ENCODE data around the gene SLC6A19.
"Not testable (repeated sequence)": the region's sequence is repeated elsewhere in the genome, so short reads cannot be mapped to it uniquely, and the experiment has no call there.

The SLC6A19 gene

GRCh38 chr5:1220351-1220750 lies 19.0 kb downstream of the SLC6A19 start:
- no peak for DNase-seq (ENCODE audit: low read depth in 1 of 2, low spot score in 1 of 2)

GRCh38 chr5:1220831-1221230 lies 19.4 kb downstream of the SLC6A19 start:
- DNase-seq (ENCODE audit: low read depth in 1 of 2, low spot score in 1 of 2) = no peak

GRCh38 chr5:1221721-1222120 lies 20.3 kb downstream of the SLC6A19 start:
- DNase-seq (ENCODE audit: low read depth in 1 of 2, low spot score in 1 of 2) = no peak

- DNase-seq (ENCODE audit: low read depth in 1 of 2, low spot score in 1 of 2) = no peak
Observed at GRCh38 chr5:1222147-1222546, 20.8 kb downstream of the SLC6A19 start.

- DNase-seq (ENCODE audit: low read depth in 1 of 2, low spot score in 1 of 2) = no peak
Observed at GRCh38 chr5:1222621-1223277, 21.4 kb downstream of the SLC6A19 start.

GRCh38 chr5:1223278-1223670 lies 21.9 kb downstream of the SLC6A19 start:
- no peak for DNase-seq (ENCODE audit: low read depth in 1 of 2, low spot score in 1 of 2)

- no peak for DNase-seq (ENCODE audit: low read depth in 1 of 2, low spot score in 1 of 2)
Observed at GRCh38 chr5:1224631-1225030, 23.2 kb downstream of the SLC6A19 start.

- no peak for DNase-seq (ENCODE audit: low read depth in 1 of 2, low spot score in 1 of 2)
Observed at GRCh38 chr5:1225081-1225480, 23.7 kb downstream of the SLC6A19 start, which contains the start of gene SLC6A18. TSS of gene SLC6A18 (plus strand) at chr5:1225381. CDS start at chr5:1225478, 97 bp downstream.

- DNase-seq (ENCODE audit: low read depth in 1 of 2, low spot score in 1 of 2) = no peak
Observed at GRCh38 chr5:1226231-1226630, 24.8 kb downstream of the SLC6A19 start.

- no peak for DNase-seq (ENCODE audit: low read depth in 1 of 2, low spot score in 1 of 2)
Observed at GRCh38 chr5:1226839-1227581, 25.6 kb downstream of the SLC6A19 start.

- no peak for DNase-seq (ENCODE audit: low read depth in 1 of 2, low spot score in 1 of 2)
Observed at GRCh38 chr5:1227667-1228066, 26.3 kb downstream of the SLC6A19 start.

- no peak for DNase-seq (ENCODE audit: low read depth in 1 of 2, low spot score in 1 of 2)
Observed at GRCh38 chr5:1228120-1228519, 26.7 kb downstream of the SLC6A19 start.

- DNase-seq (ENCODE audit: low read depth in 1 of 2, low spot score in 1 of 2) = not testable (repeated sequence)
Observed at GRCh38 chr5:1229023-1229422, 27.6 kb downstream of the SLC6A19 start.

GRCh38 chr5:1229822-1230221 lies 28.4 kb downstream of the SLC6A19 start:
- DNase-seq (ENCODE audit: low read depth in 1 of 2, low spot score in 1 of 2) = no peak

GRCh38 chr5:1230551-1230950 lies 29.2 kb downstream of the SLC6A19 start:
- DNase-seq (ENCODE audit: low read depth in 1 of 2, low spot score in 1 of 2) = no peak

- no peak for DNase-seq (ENCODE audit: low read depth in 1 of 2, low spot score in 1 of 2)
Observed at GRCh38 chr5:1231354-1231905, 30.0 kb downstream of the SLC6A19 start.

GRCh38 chr5:1232780-1233179 lies 31.4 kb downstream of the SLC6A19 start:
- no peak for DNase-seq (ENCODE audit: low read depth in 1 of 2, low spot score in 1 of 2)

- no peak for DNase-seq (ENCODE audit: low read depth in 1 of 2, low spot score in 1 of 2)
Observed at GRCh38 chr5:1235379-1235778, 34.0 kb downstream of the SLC6A19 start.

- DNase-seq (ENCODE audit: low read depth in 1 of 2, low spot score in 1 of 2) = no peak
Observed at GRCh38 chr5:1235838-1236237, 34.4 kb downstream of the SLC6A19 start.

- no peak for DNase-seq (ENCODE audit: low read depth in 1 of 2, low spot score in 1 of 2)
Observed at GRCh38 chr5:1239505-1240251, 38.3 kb downstream of the SLC6A19 start.

GRCh38 chr5:1240496-1241260 lies 39.3 kb downstream of the SLC6A19 start:
- DNase-seq (ENCODE audit: low read depth in 1 of 2, low spot score in 1 of 2) = no peak
